Activated naive CD4-positive, alpha-beta T cell treated with anti-CD3 and anti-CD28 coated beads, Interleukin-2, amount 10 ng/mL, durations not matched to agents 7 days and 5 days (primary cell): ENCODE results near the gene SCN4B.

Experiments
- CTCF ChIA-PET: fragments of 350-600 bp; sonication (Branson Sonifier 250); formaldehyde crosslinking; loops from one replicate; lab custom pipeline; 2021; ENCODE audit warnings: antibody characterized with exemption; lab: Charles Lee
- DNase-seq: peaks from one replicate; pipeline ENCODE4 v3.0.0-alpha.2; 2020
- H3K27ac Mint-ChIP-seq: one replicate; pipeline ENCODE4 v1.8.0; 2021; ENCODE audit warnings: mild to moderate bottlenecking, moderate library complexity, mixed read lengths
- H3K27me3 Mint-ChIP-seq: one replicate; pipeline ENCODE4 v1.8.0; 2021; ENCODE audit warnings: mild to moderate bottlenecking, mixed read lengths
- H3K36me3 Mint-ChIP-seq: one replicate; pipeline ENCODE4 v1.8.0; 2021; ENCODE audit warnings: mixed read lengths
- H3K4me1 Mint-ChIP-seq: one replicate; pipeline ENCODE4 v1.8.0; 2021; ENCODE audit warnings: mixed read lengths
- H3K4me3 Mint-ChIP-seq: one replicate; pipeline ENCODE4 v1.8.0; 2021; ENCODE audit warnings: mild to moderate bottlenecking, moderate library complexity, mixed read lengths
- H3K9me3 Mint-ChIP-seq: one replicate; pipeline ENCODE4 v1.8.0; 2021; ENCODE audit warnings: mixed read lengths

SCN4B gene

GRCh38 chr11:118126082-118126838, 26.4 kb downstream of the SCN4B start:
- Mint-ChIP-seq H3K4me1 (no peaks in the 10 kb centered on the region), H3K9me3 (no peaks in the 10 kb centered on the region), H3K4me3 (no peak overlapping the region), H3K27ac (no peak overlapping the region), H3K36me3 (no peaks in the 10 kb centered on the region), H3K27me3 (peaks cover 49% of the 10 kb centered on the region)
- no peak for DNase-seq
- CTCF ChIA-PET, result interaction anchor here (0.5 to 2.0 kb wide), 2 partner anchors 19 to 165 kb away, joined by 3 to 4 read pairs; no protein-coding TSS in a partner anchor

- Mint-ChIP-seq H3K4me3 (no peak overlapping the region), H3K27ac (no peak overlapping the region), H3K36me3 (no peaks in the 10 kb centered on the region), H3K27me3 (peaks cover 44% of the 10 kb centered on the region), H3K4me1 (no peaks in the 10 kb centered on the region), H3K9me3 (no peaks in the 10 kb centered on the region)
- CTCF ChIA-PET, result interaction anchor here (1.6 to 2.0 kb wide), 2 partner anchors 20 to 46 kb away, joined by 3 to 4 read pairs; no protein-coding TSS in a partner anchor
- no peak for DNase-seq
These were observed 27.6 kb downstream of the SCN4B start for GRCh38 chr11:118124929-118125535.

DNA sequence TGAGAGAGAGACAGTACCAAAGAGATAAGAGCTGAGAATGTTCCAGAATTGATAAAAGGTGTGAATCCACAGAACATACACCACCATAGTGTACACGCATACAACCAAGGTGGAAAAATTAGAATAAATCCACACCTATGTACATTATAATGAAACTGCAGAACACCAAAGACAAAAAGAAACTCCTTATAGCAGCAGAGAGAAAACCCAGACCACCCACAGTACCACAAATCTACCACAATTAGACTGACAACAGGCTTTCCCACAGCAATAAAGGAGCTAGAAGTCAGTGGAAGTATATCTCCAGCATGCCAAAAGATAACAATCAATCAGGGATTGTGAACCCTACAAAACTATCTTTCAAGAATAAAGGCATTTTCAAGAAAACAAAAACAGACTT, 31.8 kb downstream of the SCN4B start:
- Mint-ChIP-seq H3K4me1 (no peaks in the 10 kb centered on the region), H3K36me3 (no peaks in the 10 kb centered on the region), H3K9me3 (no peaks in the 10 kb centered on the region), H3K4me3 (no peak overlapping the region), H3K27me3 (peaks cover 44% of the 10 kb centered on the region), H3K27ac (no peak overlapping the region)
- DNase-seq, result no peak
- CTCF ChIA-PET, result interaction anchor here (0.8 kb wide), 1 partner anchor 78 kb away, joined by 3 read pairs; no protein-coding TSS in a partner anchor

GRCh38 chr11:118117790-118118601, 34.6 kb downstream of the SCN4B start:
- CTCF ChIA-PET, result interaction anchor here (1.4 to 1.5 kb wide), 2 partner anchors 26 to 310 kb away, joined by 4 read pairs; no protein-coding TSS in a partner anchor
- Mint-ChIP-seq H3K27ac (no peak overlapping the region), H3K9me3 (no peaks in the 10 kb centered on the region)

GRCh38 chr11:118115048-118115447, 37.6 kb downstream of the SCN4B start:
- Mint-ChIP-seq H3K4me3 (no peak overlapping the region), H3K9me3 (no peaks in the 10 kb centered on the region), H3K4me1 (peaks cover 14% of the 10 kb centered on the region), H3K36me3 (no peaks in the 10 kb centered on the region), H3K27ac (no peak overlapping the region), H3K27me3 (peaks cover 61% of the 10 kb centered on the region)
- DNase-seq, result no peak
- CTCF ChIA-PET, result no interaction called here

More at GRCh38 chr11:118117790-118118601, 34.6 kb downstream of the SCN4B start:
- Mint-ChIP-seq H3K36me3 (no peaks in the 10 kb centered on the region), H3K27me3 (peaks cover 57% of the 10 kb centered on the region), H3K4me1 (peaks cover 12% of the 10 kb centered on the region), H3K4me3 (no peak overlapping the region)
- no peak for DNase-seq

GRCh38 chr11:118114266-118114665, 38.4 kb downstream of the SCN4B start:
- H3K4me1 Mint-ChIP-seq, result peaks cover 14% of the 10 kb centered on the region
- DNase-seq, result no peak
- H3K27ac Mint-ChIP-seq, result no peak overlapping the region
- H3K9me3 Mint-ChIP-seq, result no peaks in the 10 kb centered on the region
- CTCF ChIA-PET, result interaction anchor here (0.8 to 1.7 kb wide), 2 partner anchors 8 to 57 kb away, joined by 3 to 8 read pairs; no protein-coding TSS in a partner anchor
- peaks cover 65% of the 10 kb centered on the region for H3K27me3 Mint-ChIP-seq
- no peak overlapping the region for H3K4me3 Mint-ChIP-seq
- no peaks in the 10 kb centered on the region for H3K36me3 Mint-ChIP-seq

DNA sequence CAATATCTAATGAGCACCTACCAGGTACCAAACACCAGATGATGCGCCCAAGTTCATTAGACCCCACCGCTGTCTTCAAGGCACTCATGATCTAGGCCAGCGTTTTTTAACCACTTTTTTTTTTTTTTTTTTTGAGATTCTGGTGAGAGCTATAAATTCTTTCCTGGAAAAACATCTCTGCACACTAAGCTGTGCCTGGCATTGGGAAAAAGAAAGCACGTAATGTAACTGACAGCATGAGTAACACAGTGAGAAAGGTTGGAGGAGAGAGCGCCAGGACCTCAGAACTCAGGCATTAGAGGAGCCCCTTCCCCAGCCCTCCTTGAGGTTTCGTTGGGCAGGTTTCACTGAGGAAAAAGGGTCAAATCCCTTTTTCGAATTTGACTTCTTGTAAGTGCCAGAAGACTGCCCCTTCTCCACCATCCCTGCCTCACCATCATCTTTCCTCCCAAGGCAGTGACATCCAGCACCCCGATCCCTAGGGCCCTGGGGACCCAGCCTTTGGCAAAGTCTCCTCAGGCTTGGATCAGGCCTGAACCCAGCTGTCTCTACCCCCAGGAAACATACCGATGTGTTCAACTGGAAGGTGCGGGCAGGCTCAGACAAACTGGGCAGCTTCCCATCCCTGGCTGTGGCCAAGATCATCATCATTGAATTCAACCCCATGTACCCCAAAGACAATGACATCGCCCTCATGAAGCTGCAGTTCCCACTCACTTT, 39.8 kb downstream of the SCN4B start:
- Mint-ChIP-seq H3K9me3 (no peaks in the 10 kb centered on the region), H3K27ac (no peak overlapping the region), H3K4me3 (no peak overlapping the region), H3K36me3 (no peaks in the 10 kb centered on the region), H3K4me1 (peaks cover 14% of the 10 kb centered on the region), H3K27me3 (peaks cover 55% of the 10 kb centered on the region)
- no peak for DNase-seq
- CTCF ChIA-PET, result interaction anchor here (1.7 kb wide), 1 partner anchor 58 kb away, joined by 8 read pairs; no protein-coding TSS in a partner anchor

DNA sequence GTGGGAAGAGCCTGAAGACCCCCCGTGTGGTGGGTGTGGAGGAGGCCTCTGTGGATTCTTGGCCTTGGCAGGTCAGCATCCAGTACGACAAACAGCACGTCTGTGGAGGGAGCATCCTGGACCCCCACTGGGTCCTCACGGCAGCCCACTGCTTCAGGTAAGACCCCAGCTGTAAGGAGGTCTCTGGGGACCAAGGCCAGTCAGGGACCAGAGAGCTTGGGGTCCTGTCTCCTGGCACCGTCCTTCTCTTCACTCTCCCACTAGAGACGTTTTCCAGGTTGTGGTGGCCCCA, 40.9 kb downstream of the SCN4B start:
- H3K27me3 Mint-ChIP-seq, result peaks cover 49% of the 10 kb centered on the region
- CTCF ChIA-PET, result no interaction called here
- no peak overlapping the region for H3K27ac Mint-ChIP-seq
- H3K36me3 Mint-ChIP-seq, result no peaks in the 10 kb centered on the region
- no peak overlapping the region for H3K4me3 Mint-ChIP-seq
- no peak for DNase-seq
- no peaks in the 10 kb centered on the region for H3K9me3 Mint-ChIP-seq
- peaks cover 14% of the 10 kb centered on the region for H3K4me1 Mint-ChIP-seq

DNA sequence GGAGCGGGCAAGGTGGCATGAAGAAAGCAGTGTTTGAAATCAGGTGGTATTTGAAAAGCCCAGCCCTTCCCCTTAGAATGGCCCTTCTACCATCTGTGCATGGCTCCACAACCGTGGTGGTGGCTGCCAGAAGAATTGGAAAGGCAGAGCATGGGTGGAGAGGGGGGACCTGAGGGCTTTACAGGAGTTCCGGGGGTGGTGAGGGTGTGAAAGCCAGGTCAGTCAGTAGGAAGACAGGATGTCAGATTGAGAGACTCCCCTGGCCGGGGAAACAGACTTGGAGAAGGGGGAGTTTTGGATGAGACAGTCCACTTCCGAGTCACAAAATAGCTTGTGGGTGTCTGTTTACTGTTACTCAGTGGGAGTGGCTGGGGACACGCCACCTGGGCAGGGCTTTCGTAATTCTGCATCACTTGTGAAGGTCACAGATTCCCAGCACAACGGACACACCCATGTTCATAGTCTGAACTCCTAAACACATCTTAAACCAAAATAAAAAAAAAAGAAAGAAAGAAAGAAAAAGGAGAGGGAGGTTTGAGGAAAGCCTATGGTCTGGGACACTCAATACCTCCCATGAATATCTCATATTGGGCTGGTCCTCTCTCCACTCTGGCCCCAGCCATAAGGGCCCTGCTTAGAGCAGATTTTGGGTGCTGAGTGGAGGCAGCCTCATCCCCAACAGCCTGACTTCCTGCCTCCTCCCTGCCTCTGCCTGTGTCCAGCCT, 41.4 kb downstream of the SCN4B start:
- CTCF ChIA-PET, result no interaction called here
- H3K36me3 Mint-ChIP-seq, result no peaks in the 10 kb centered on the region
- H3K4me1 Mint-ChIP-seq, result peaks cover 14% of the 10 kb centered on the region
- no peak for DNase-seq
- peaks cover 51% of the 10 kb centered on the region for H3K27me3 Mint-ChIP-seq
- H3K27ac Mint-ChIP-seq, result no peak overlapping the region
- H3K9me3 Mint-ChIP-seq, result no peaks in the 10 kb centered on the region
- H3K4me3 Mint-ChIP-seq, result no peak overlapping the region

- Mint-ChIP-seq H3K36me3 (no peaks in the 10 kb centered on the region), H3K4me3 (no peak overlapping the region), H3K27ac (no peak overlapping the region), H3K9me3 (no peaks in the 10 kb centered on the region), H3K27me3 (peaks cover 51% of the 10 kb centered on the region), H3K4me1 (peaks cover 3% of the 10 kb centered on the region)
- no peak for DNase-seq
- CTCF ChIA-PET, result no interaction called here
These were observed 43.4 kb downstream of the SCN4B start for GRCh38 chr11:118109231-118109630.

- H3K27me3 Mint-ChIP-seq, result peaks cover 48% of the 10 kb centered on the region
- H3K4me1 Mint-ChIP-seq, result peaks cover 2% of the 10 kb centered on the region
- no peaks in the 10 kb centered on the region for H3K36me3 Mint-ChIP-seq
- no peaks in the 10 kb centered on the region for H3K9me3 Mint-ChIP-seq
- CTCF ChIA-PET, result no interaction called here
- H3K4me3 Mint-ChIP-seq, result no peak overlapping the region
- no peak for DNase-seq
- no peak overlapping the region for H3K27ac Mint-ChIP-seq
These were observed 44.1 kb downstream of the SCN4B start for GRCh38 chr11:118108513-118108912.

GRCh38 chr11:118106789-118107335, 45.8 kb downstream of the SCN4B start:
- H3K4me1 Mint-ChIP-seq, result peaks cover under 1% of the 10 kb centered on the region
- CTCF ChIA-PET, result interaction anchor here (1.1 kb wide), 1 partner anchor 15 kb away, joined by 3 read pairs; no protein-coding TSS in a partner anchor
- peaks cover 43% of the 10 kb centered on the region for H3K27me3 Mint-ChIP-seq
- no peaks in the 10 kb centered on the region for H3K36me3 Mint-ChIP-seq
- no peak overlapping the region for H3K27ac Mint-ChIP-seq
- no peak overlapping the region for H3K4me3 Mint-ChIP-seq
- H3K9me3 Mint-ChIP-seq, result no peaks in the 10 kb centered on the region
- DNase-seq, result no peak
